Endodermal cell (in vitro differentiated cells): Measurements from ENCODE around the gene HELQ. TPM values are rescaled to one million over a fixed set of nuclear protein-coding genes. Genes with fewer than 3 reads are reported as not detected.

Experiments
- DNase-seq: peaks from one replicate; pipeline ENCODE4 v3.0.0-alpha.2; 2017
- H3K27ac ChIP-seq: 2 replicates; pipeline ENCODE4 v1.5.1; 2013; ENCODE audit warnings: mild to moderate bottlenecking, low read depth, low read length, moderate library complexity
- H3K27me3 ChIP-seq: 2 replicates; pipeline ENCODE4 v1.6.1; 2013; ENCODE audit warnings: mild to moderate bottlenecking, low read length, moderate library complexity; ENCODE audit not compliant: insufficient read depth, control insufficient read depth, poor library complexity, severe bottlenecking
- H3K36me3 ChIP-seq: 2 replicates; pipeline ENCODE4 v1.7.0; 2013; ENCODE audit warnings: mild to moderate bottlenecking, low read length, moderate library complexity; ENCODE audit not compliant: control insufficient read depth, insufficient read depth
- H3K4me1 ChIP-seq: one replicate; pipeline ENCODE4 v1.7.0; 2013; ENCODE audit warnings: low read length; ENCODE audit not compliant: control insufficient read depth, insufficient read depth
- H3K4me3 ChIP-seq: 2 replicates; pipeline ENCODE4 v1.5.1; 2013; ENCODE audit warnings: mild to moderate bottlenecking, low read length, moderate library complexity
- H3K9ac ChIP-seq: 2 replicates; pipeline ENCODE4 v1.6.1; 2013; ENCODE audit warnings: mild to moderate bottlenecking, low read length, moderate library complexity; ENCODE audit not compliant: poor library complexity, severe bottlenecking; ENCODE audit errors: extremely low read depth
- H3K9me3 ChIP-seq: 2 replicates; pipeline ENCODE4 v1.6.1; 2013; ENCODE audit warnings: mild to moderate bottlenecking, low read length, moderate library complexity; ENCODE audit not compliant: control insufficient read depth
- H3K27ac Mint-ChIP-seq: 2 replicates; pipeline ENCODE4 v1.8.0; 2020; ENCODE audit warnings: mixed read lengths
- H3K27me3 Mint-ChIP-seq: 2 replicates; pipeline ENCODE4 v1.8.0; 2021; ENCODE audit warnings: mild to moderate bottlenecking, mixed read lengths; ENCODE audit not compliant: insufficient read depth
- H3K36me3 Mint-ChIP-seq: 2 replicates; pipeline ENCODE4 v1.8.0; 2020; ENCODE audit warnings: low read depth, mixed read lengths
- H3K4me1 Mint-ChIP-seq: 2 replicates; pipeline ENCODE4 v1.8.0; 2020; ENCODE audit warnings: mixed read lengths
- H3K4me3 Mint-ChIP-seq: 2 replicates; pipeline ENCODE4 v1.8.0; 2020; ENCODE audit warnings: mild to moderate bottlenecking, moderate library complexity, mixed read lengths
- H3K9me3 Mint-ChIP-seq: 2 replicates; pipeline ENCODE4 v1.8.0; 2020; ENCODE audit warnings: mild to moderate bottlenecking, mixed read lengths
- WGBS, 2 experiments: methylation state at CpG; one replicate each; pipeline versions ENCODE4 v1.1.5 to v1.1.7; 2013; ENCODE audit warnings: missing lambda C conversion rate in 2 of 2, mixed read lengths in 1 of 2; ENCODE audit not compliant: insufficient coverage in 1 of 2, insufficient read length in 1 of 2; 5-methylcytosine and 5-hydroxymethylcytosine counted together
- total RNA-seq, 2 donors: library from RNA; stranded (reverse); fragmentation: NEBNext Ultra II Directional in 1 of 2; extraction: Animal tissue kit (Norgen Biotek cat#: 25700) in 1 of 2; gene quantifications; 2 replicates in 1 of 2; 3 replicates in 1 of 2; pipeline ENCODE4 v1.2.1, GENCODE V29; 2021
- TF ChIP-seq, protein P1 (sequence below): fragments of 200-600 bp; sonication (generic); conservative IDR thresholded peaks from 2 replicates; pipeline ENCODE4 v1.5.0; 2021; ENCODE audit warnings: antibody characterized with exemption, mild to moderate bottlenecking

The HELQ gene
- total RNA-seq, 2 donors from 2014 or later = 13.8 to 14.5 TPM

DNA sequence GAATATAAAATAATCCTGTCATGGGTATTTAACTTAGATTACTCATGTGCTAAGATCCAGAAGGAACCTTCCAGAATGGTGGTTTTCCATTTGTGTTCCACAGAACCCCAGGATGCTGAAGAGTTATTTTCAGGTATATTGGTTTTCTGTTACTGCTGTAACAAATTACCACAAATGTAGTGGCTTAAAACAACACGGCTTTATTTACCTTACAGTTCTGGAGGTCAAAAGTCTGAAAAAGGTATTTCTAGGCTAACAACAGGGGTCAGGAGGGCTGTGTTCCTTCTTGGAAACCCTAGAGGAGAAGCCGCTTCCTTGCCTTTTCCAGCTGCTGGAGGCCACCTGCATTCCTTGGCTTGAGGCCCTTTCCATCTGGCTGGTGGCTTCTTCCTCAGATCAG is 63.1 kb downstream of the HELQ start:
- H3K36me3 ChIP-seq = no peaks in the 10 kb centered on the region
- no peak overlapping the region for H3K9ac ChIP-seq
- no peak overlapping the region for H3K27ac Mint-ChIP-seq
- no peaks in the 10 kb centered on the region for H3K9me3 ChIP-seq
- TF ChIP-seq, protein P1, sequence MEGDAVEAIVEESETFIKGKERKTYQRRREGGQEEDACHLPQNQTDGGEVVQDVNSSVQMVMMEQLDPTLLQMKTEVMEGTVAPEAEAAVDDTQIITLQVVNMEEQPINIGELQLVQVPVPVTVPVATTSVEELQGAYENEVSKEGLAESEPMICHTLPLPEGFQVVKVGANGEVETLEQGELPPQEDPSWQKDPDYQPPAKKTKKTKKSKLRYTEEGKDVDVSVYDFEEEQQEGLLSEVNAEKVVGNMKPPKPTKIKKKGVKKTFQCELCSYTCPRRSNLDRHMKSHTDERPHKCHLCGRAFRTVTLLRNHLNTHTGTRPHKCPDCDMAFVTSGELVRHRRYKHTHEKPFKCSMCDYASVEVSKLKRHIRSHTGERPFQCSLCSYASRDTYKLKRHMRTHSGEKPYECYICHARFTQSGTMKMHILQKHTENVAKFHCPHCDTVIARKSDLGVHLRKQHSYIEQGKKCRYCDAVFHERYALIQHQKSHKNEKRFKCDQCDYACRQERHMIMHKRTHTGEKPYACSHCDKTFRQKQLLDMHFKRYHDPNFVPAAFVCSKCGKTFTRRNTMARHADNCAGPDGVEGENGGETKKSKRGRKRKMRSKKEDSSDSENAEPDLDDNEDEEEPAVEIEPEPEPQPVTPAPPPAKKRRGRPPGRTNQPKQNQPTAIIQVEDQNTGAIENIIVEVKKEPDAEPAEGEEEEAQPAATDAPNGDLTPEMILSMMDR = no peak
- H3K9me3 Mint-ChIP-seq = peaks cover 5% of the 10 kb centered on the region
- H3K27me3 ChIP-seq = no peaks in the 10 kb centered on the region
- H3K4me1 ChIP-seq = no peaks in the 10 kb centered on the region
- peaks cover 9% of the 10 kb centered on the region for H3K4me1 Mint-ChIP-seq
- H3K27ac ChIP-seq = no peak overlapping the region
- no peak for DNase-seq
- H3K36me3 Mint-ChIP-seq = no peaks in the 10 kb centered on the region
- WGBS, 2 experiments = 92 to 95% methylated on average over 2 of the region's 2 CpGs
- H3K4me3 ChIP-seq = no peak overlapping the region
- peaks cover 74% of the 10 kb centered on the region for H3K27me3 Mint-ChIP-seq
- H3K4me3 Mint-ChIP-seq = no peak overlapping the region

DNA sequence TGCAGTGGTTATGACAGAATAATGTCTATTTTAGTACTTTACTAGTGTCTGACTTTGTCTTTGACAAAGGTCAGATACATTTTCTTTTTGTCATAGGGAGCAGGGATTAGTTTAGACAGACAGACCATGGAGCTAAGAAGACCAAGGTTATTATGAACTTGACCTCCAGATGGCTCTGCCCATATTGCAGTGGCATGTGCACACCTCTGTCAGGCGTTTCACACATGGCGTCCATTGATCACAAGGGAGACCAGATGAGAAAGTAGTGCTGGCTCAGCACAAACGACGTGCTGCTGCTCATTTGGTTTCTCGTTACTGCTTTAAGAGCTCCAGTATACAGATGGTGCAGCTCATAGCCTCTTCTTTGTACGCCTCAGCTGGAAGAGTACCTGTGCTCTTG is 64.7 kb downstream of the HELQ start:
- no peak overlapping the region for H3K27ac ChIP-seq
- no peaks in the 10 kb centered on the region for H3K36me3 ChIP-seq
- no peak overlapping the region for H3K9ac ChIP-seq
- no peaks in the 10 kb centered on the region for H3K27me3 ChIP-seq
- no peaks in the 10 kb centered on the region for H3K9me3 Mint-ChIP-seq
- no peak overlapping the region for H3K4me3 Mint-ChIP-seq
- H3K36me3 Mint-ChIP-seq = no peaks in the 10 kb centered on the region
- no peak overlapping the region for H3K4me3 ChIP-seq
- H3K27me3 Mint-ChIP-seq = peaks cover 82% of the 10 kb centered on the region
- peaks cover 9% of the 10 kb centered on the region for H3K4me1 Mint-ChIP-seq
- H3K27ac Mint-ChIP-seq = no peak overlapping the region
- no peaks in the 10 kb centered on the region for H3K4me1 ChIP-seq
- DNase-seq = peak; percentile 43
- no peaks in the 10 kb centered on the region for H3K9me3 ChIP-seq
- TF ChIP-seq, protein P1 = no peak
- WGBS, 2 experiments = 74 to 75% methylated on average over 6 of the region's 6 CpGs

DNA sequence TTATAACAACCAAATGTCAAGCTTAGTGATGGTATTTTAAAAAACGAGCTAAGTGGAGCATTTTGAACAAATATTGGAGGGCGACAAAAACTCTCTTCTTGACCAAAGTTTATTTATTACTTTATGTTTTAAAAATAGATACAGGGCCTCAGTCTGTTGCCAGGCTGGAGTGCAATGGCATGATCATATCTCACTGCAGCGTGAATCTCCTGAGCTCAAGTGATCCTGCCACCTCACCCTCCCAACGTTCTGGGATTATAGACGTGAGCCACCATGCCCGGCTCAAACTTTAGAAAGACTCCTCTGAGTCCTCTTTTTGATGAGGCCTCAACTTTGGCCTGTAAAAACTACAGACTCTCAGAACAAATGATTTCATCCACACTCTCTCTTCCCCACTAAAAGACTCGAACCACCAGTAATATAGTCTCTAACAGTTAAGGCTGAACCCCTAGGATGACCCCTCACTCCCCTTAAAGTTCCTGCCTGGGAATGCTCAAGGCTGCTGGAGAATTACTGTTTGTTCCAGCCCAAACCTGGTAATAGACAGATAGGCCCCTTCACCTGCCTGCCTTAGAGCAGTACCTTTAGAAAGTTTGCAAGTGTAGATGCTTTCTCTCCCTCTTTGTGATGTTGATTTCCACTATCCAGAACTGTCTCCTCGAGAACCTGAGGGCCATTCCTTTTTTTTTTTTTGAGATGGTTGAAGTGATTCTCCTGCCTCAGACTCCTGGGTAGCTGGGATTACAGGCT is 65.7 kb downstream of the HELQ start:
- Histone ChIP-seq H3K27ac (no peak overlapping the region), H3K9me3 (no peaks in the 10 kb centered on the region), H3K4me1 (no peaks in the 10 kb centered on the region), H3K9ac (no peak overlapping the region), H3K36me3 (no peaks in the 10 kb centered on the region), H3K27me3 (no peaks in the 10 kb centered on the region), H3K4me3 (no peak overlapping the region)
- TF ChIP-seq, protein P1 = no peak
- peaks cover 83% of the 10 kb centered on the region for H3K27me3 Mint-ChIP-seq
- peak; percentile 39 for DNase-seq
- no peak overlapping the region for H3K27ac Mint-ChIP-seq
- 74 to 75% methylated on average over 5 to 8 of the region's 8 CpGs for WGBS, 2 experiments
- H3K36me3 Mint-ChIP-seq = no peaks in the 10 kb centered on the region
- H3K4me1 Mint-ChIP-seq = peaks cover 9% of the 10 kb centered on the region
- H3K4me3 Mint-ChIP-seq = no peak overlapping the region
- no peaks in the 10 kb centered on the region for H3K9me3 Mint-ChIP-seq
